Glutamatergic neuron (in vitro differentiated cells): ENCODE results near the gene PPIP5K2. TPM values are rescaled to one million over a fixed set of nuclear protein-coding genes. Genes with fewer than 3 reads are reported as not detected.
A peak's percentile ranks its signal among the peaks of the same experiment; 100 is the strongest.

Experiments used
- DNase-seq: peaks from one replicate; pipeline ENCODE4 v3.0.0; 2022
- H3K27ac Mint-ChIP-seq: one replicate; pipeline ENCODE4 v1.8.0; 2020; ENCODE audit warnings: mild to moderate bottlenecking, mixed read lengths, inconsistent platforms; ENCODE audit not compliant: unreplicated experiment
- H3K27me3 Mint-ChIP-seq: one replicate; pipeline ENCODE4 v1.8.0; 2020; ENCODE audit warnings: mild to moderate bottlenecking, moderate library complexity, mixed read lengths, inconsistent platforms; ENCODE audit not compliant: unreplicated experiment
- H3K36me3 Mint-ChIP-seq: one replicate; pipeline ENCODE4 v1.8.0; 2020; ENCODE audit warnings: mild to moderate bottlenecking, mixed read lengths, inconsistent platforms; ENCODE audit not compliant: unreplicated experiment
- H3K4me1 Mint-ChIP-seq: one replicate; pipeline ENCODE4 v1.8.0; 2020; ENCODE audit warnings: mild to moderate bottlenecking, low read depth, mixed read lengths, inconsistent platforms; ENCODE audit not compliant: unreplicated experiment
- H3K4me3 Mint-ChIP-seq: one replicate; pipeline ENCODE4 v1.8.0; 2020; ENCODE audit warnings: mild to moderate bottlenecking, mixed read lengths, inconsistent platforms; ENCODE audit not compliant: unreplicated experiment
- H3K9me3 Mint-ChIP-seq: one replicate; pipeline ENCODE4 v1.8.0; 2020; ENCODE audit warnings: mild to moderate bottlenecking, moderate library complexity, mixed read lengths, inconsistent platforms; ENCODE audit not compliant: unreplicated experiment
- total RNA-seq: library from RNA; stranded (reverse); fragmentation: NEBNext Ultra II Directional; extraction: Animal tissue kit (Norgen Biotek cat#: 25700); gene quantifications from one replicate; pipeline ENCODE4 v1.2.1, GENCODE V29; 2021; ENCODE audit not compliant: unreplicated experiment
- TF ChIP-seq, protein P1 (sequence below): fragments of 200-600 bp; sonication (generic); IDR thresholded peaks from one replicate; pipeline ENCODE4 v1.5.0; 2021; ENCODE audit not compliant: partially characterized antibody, unreplicated experiment

PPIP5K2 gene
- total RNA-seq, 1 donor from 2014 or later, result 134 TPM

DNA sequence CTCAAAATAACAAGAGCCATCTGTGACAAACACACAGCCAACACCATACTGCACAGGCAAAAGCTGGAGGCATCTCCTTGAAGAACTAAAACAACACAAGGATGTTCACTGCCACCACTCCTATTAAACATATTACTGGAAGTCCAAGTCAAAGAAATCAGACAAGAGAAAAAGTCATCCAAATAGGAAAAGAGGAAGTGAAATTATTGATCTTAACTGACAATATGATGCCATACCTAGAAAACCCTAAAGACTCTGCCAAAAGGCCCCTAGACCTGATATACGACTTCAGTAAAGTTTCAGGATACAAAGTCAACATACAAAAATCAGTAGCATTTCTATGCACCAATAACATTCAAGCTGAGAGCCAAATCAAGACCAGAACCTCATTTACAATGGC is 108.5 kb downstream of the PPIP5K2 start:
- H3K36me3 Mint-ChIP-seq, result peaks cover 4% of the 10 kb centered on the region
- H3K27me3 Mint-ChIP-seq, result no peaks in the 10 kb centered on the region
- H3K9me3 Mint-ChIP-seq, result peaks cover 2% of the 10 kb centered on the region
- no peak for DNase-seq
- no peak overlapping the region for H3K4me3 Mint-ChIP-seq
- no peak overlapping the region for H3K27ac Mint-ChIP-seq
- no peaks in the 10 kb centered on the region for H3K4me1 Mint-ChIP-seq
- TF ChIP-seq, protein P1, sequence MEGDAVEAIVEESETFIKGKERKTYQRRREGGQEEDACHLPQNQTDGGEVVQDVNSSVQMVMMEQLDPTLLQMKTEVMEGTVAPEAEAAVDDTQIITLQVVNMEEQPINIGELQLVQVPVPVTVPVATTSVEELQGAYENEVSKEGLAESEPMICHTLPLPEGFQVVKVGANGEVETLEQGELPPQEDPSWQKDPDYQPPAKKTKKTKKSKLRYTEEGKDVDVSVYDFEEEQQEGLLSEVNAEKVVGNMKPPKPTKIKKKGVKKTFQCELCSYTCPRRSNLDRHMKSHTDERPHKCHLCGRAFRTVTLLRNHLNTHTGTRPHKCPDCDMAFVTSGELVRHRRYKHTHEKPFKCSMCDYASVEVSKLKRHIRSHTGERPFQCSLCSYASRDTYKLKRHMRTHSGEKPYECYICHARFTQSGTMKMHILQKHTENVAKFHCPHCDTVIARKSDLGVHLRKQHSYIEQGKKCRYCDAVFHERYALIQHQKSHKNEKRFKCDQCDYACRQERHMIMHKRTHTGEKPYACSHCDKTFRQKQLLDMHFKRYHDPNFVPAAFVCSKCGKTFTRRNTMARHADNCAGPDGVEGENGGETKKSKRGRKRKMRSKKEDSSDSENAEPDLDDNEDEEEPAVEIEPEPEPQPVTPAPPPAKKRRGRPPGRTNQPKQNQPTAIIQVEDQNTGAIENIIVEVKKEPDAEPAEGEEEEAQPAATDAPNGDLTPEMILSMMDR, result no peak

DNA sequence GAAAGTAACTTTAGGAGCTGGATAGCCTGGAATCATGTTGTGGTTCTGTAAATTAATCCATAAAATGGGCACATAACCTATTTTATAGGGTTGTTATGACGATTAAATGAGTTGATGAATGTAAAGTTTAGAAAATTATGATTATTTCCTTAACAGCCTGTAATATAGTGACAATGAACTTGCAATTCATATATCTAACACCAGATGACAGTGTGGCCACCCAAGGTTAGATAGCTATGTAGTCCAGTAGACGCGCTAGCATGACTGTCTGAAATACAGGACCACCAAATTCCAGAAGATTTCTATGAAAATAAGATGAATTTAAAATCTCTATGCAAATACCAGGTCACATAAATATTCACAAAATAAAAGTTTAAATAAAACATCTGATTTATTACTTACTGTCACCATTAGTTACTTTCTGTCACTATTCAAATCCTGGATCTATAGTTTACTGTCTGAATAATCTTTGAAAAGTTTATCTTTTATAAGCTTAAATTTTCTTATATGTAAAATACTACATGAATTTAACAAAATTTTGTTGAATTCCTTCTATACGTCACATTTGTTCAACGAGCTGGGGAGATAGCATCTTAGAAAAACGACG is 112.4 kb downstream of the PPIP5K2 start:
- no peak for DNase-seq
- H3K4me1 Mint-ChIP-seq, result no peaks in the 10 kb centered on the region
- peaks cover 4% of the 10 kb centered on the region for H3K36me3 Mint-ChIP-seq
- no peaks in the 10 kb centered on the region for H3K27me3 Mint-ChIP-seq
- no peak overlapping the region for H3K27ac Mint-ChIP-seq
- TF ChIP-seq, protein P1, result peak; percentile 77
- H3K9me3 Mint-ChIP-seq, result peaks cover 3% of the 10 kb centered on the region
- H3K4me3 Mint-ChIP-seq, result no peak overlapping the region

DNA sequence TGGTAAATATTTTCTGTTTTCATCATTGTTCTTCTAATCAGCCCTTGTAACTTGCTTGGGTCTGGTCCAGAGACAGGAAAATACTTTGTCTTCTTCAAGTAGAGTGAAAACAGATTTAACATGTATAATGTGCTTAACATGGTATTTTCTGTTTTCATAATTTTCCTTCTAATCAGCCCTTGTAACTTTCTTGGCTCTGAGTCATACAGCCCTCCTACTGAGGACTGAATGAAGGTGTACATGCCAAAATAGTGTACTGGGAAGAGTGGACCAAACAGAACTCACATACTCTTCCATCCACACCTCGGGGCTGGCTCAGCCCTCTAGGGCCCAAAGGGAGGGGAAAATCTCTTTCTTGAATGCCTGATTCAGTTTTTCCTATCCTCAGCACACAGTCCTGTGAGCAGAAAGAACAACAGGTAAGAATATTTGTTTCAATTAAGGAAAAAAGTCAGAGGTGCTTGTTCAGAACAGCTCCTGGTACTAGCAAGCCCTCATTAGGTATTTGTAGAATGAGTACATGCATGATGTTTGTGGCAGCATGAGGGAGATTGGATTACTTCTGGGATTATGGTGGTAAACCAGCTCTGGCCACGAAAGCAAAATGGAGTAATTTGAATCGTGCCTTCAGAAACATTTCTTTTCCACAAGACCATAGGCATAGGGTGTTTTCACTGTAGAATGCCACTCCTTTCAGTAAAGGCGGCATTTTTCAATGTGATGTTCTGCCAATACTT is 114.3 kb downstream of the PPIP5K2 start:
- H3K27me3 Mint-ChIP-seq, result no peaks in the 10 kb centered on the region
- no peak for DNase-seq
- TF ChIP-seq, protein P1, result no peak
- peaks cover 4% of the 10 kb centered on the region for H3K36me3 Mint-ChIP-seq
- no peak overlapping the region for H3K4me3 Mint-ChIP-seq
- no peak overlapping the region for H3K27ac Mint-ChIP-seq
- no peaks in the 10 kb centered on the region for H3K4me1 Mint-ChIP-seq
- peaks cover 5% of the 10 kb centered on the region for H3K9me3 Mint-ChIP-seq

DNA sequence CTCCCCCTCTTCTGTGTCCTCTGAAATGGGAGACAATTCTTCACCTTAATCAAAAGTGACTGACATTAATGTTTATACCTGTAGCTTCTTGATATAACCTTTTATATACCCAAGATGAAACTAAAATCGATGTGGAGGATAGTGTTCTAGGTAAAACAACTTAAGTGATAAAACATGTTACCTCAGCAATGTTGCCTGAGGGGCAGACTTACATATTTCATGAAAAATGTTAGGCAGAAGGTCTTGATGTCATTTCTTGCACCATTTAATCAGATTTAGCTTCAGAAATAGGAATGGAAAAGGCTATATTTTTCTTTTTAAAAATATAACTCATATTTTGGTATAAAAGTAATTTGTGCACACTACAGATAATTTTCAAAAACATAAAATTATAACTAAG is 115.8 kb downstream of the PPIP5K2 start:
- Mint-ChIP-seq H3K36me3 (no peaks in the 10 kb centered on the region), H3K4me3 (no peak overlapping the region), H3K4me1 (no peaks in the 10 kb centered on the region), H3K27ac (no peak overlapping the region), H3K27me3 (no peaks in the 10 kb centered on the region), H3K9me3 (peaks cover 5% of the 10 kb centered on the region)
- TF ChIP-seq, protein P1, result no peak
- no peak for DNase-seq

DNA sequence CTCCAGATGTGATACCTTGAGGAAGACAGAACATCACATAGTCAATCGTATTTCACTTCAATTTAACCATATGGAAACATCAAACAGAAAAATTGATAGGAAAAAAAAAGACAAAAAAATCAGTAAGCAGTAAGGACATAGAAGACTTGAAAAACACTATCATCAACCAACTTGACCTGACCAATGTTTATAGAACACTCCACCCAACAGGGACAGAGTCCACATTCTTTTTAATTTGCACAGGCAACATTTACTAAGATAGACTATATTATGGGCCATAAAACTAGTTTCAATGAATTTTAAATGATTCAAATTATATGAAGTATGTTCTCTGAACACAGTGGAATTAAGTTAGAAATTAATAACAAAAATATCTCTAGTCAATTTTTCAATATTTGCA is 117.7 kb downstream of the PPIP5K2 start:
- H3K36me3 Mint-ChIP-seq, result no peaks in the 10 kb centered on the region
- H3K4me3 Mint-ChIP-seq, result no peak overlapping the region
- H3K27ac Mint-ChIP-seq, result no peak overlapping the region
- TF ChIP-seq, protein P1, result no peak
- H3K27me3 Mint-ChIP-seq, result no peaks in the 10 kb centered on the region
- H3K4me1 Mint-ChIP-seq, result no peaks in the 10 kb centered on the region
- peaks cover 5% of the 10 kb centered on the region for H3K9me3 Mint-ChIP-seq
- no peak for DNase-seq
